Stimulated activated effector memory CD8-positive, alpha-beta T cell treated with anti-CD3 and anti-CD28 coated beads, Interleukin-12 subunit alpha, Interleukin-12 subunit beta, amount 100 ng/mL, for 72 hours (primary cell): Measurements from ENCODE around the gene CCDC8.
"Not testable (repeated sequence)": the region's sequence is repeated elsewhere in the genome, so short reads cannot be mapped to it uniquely, and the experiment has no call there.

Source experiments
- ATAC-seq: fragments of 150-1000 bp; cut with Tn5 transposase; 2 replicates; pipeline ENCODE4 v1.10.0; 2021
- DNase-seq, 2 donors: peaks; one replicate each; pipeline ENCODE4 v3.0.0; 2021 to 2022; ENCODE audit warnings: low spot score in 2 of 2
- H3K27ac Mint-ChIP-seq: one replicate; pipeline ENCODE4 v1.8.0; 2022; ENCODE audit warnings: mild to moderate bottlenecking, mixed read lengths
- H3K36me3 Mint-ChIP-seq: one replicate; pipeline ENCODE4 v1.8.0; 2022; ENCODE audit warnings: mild to moderate bottlenecking, mixed read lengths
- H3K4me1 Mint-ChIP-seq: one replicate; pipeline ENCODE4 v1.8.0; 2022; ENCODE audit warnings: mixed read lengths
- H3K4me3 Mint-ChIP-seq: one replicate; pipeline ENCODE4 v1.8.0; 2022; ENCODE audit warnings: mild to moderate bottlenecking, mixed read lengths
- H3K9me3 Mint-ChIP-seq: one replicate; pipeline ENCODE4 v1.8.0; 2022; ENCODE audit warnings: mixed read lengths

Gene CCDC8

DNA sequence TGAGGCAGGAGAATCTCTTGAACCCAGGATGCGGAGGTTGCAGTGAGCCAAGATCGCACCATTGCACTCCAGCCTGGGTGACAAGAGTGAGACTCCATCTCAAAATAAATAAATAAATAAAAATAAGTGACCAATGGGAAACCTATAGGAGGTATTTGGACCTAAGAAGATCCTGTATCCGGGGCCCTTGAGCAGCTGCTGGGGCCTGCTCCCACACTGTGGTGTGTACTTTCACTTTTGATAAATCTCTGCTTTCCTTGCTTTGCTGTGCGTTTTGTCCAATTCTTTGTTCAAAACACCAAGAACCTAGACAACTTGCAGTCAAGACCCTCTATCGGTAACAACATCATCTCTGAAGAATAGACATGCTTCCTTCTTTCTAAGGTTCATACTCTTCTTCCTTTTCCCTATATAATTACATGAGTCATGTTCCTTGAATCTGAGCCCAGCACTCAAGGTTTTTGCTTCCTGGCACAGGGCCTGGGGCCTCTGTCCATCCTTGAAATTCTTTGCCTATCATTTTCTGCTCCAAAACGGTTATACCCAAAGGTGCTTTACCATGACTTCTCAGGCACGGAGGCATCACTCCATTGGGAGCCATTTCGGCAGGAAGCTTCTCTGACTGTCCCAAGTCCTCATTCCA, 29.6 kb upstream of the CCDC8 start:
- Mint-ChIP-seq H3K4me1 (peaks cover 5% of the 10 kb centered on the region), H3K27ac (no peak overlapping the region), H3K4me3 (no peak overlapping the region), H3K36me3 (no peaks in the 10 kb centered on the region), H3K9me3 (no peaks in the 10 kb centered on the region)
- DNase-seq (no peak), ATAC-seq (no peak)

DNA sequence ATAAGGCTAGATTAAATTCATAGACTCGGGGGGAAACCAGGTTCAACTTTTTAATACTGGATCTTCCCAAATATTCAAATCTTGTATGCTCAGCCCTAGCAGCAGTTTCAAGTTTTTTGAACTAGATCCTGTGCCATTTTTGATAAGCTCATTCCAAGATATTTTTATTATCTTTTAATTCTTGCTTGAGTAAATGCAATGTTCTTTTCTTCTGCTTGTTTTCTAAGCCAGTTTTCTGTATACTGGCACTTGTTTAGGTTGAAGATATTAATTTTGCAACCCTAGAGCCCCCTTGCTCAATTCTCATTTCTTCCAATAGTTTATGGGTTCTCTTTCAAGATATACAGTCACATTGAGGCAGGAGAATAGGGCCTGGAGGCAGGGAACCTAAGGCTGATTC, 28.5 kb upstream of the CCDC8 start:
- no peak for ATAC-seq
- H3K4me1 Mint-ChIP-seq: peaks cover 5% of the 10 kb centered on the region
- no peak overlapping the region for H3K4me3 Mint-ChIP-seq
- no peaks in the 10 kb centered on the region for H3K9me3 Mint-ChIP-seq
- no peak for DNase-seq
- no peaks in the 10 kb centered on the region for H3K36me3 Mint-ChIP-seq
- no peak overlapping the region for H3K27ac Mint-ChIP-seq

DNA sequence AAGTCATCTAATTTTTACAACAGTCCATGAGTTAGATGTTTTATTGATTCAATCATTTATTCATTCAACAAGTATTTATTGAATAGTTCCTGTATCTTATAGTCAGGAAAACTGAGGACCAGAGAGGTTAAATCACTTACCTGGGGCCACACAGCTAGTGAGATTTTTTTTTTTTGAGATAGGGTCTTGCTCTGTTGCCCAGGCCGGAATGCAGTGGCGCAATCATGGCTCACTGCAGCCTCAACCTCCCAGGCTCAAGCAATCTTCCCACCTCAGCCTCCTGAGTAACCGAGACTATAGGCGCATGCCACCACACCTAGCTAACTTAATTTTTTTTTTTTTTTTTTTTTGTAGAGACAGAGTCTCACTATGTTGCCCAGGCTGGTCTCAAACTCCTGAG, 22.3 kb upstream of the CCDC8 start:
- H3K4me3 Mint-ChIP-seq, ATAC-seq, DNase-seq, H3K36me3 Mint-ChIP-seq, H3K27ac Mint-ChIP-seq, H3K4me1 Mint-ChIP-seq, H3K9me3 Mint-ChIP-seq: not testable (repeated sequence)

DNA sequence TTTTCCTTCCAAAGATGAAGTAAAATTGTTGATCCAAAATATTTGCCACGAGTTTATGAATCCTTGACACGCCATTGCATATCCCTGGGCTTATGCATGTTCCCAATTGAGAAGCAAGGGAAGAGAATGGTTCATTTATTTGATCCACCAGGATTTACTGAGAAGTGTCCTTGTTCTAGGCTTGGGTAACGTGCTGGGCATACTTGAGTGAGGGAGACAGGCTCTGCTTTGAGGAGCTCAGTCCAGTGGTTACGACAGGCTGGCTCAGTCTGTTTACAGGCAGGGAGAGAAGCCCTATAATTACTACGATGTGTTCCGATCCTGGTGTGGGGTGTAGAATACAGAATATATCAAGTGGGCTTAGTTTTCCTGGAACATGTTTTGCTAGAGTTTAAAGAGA, 21.6 kb upstream of the CCDC8 start:
- no peaks in the 10 kb centered on the region for H3K4me1 Mint-ChIP-seq
- DNase-seq: no peak
- no peaks in the 10 kb centered on the region for H3K9me3 Mint-ChIP-seq
- ATAC-seq: no peak
- H3K4me3 Mint-ChIP-seq: no peak overlapping the region
- H3K27ac Mint-ChIP-seq: no peak overlapping the region
- H3K36me3 Mint-ChIP-seq: no peaks in the 10 kb centered on the region

DNA sequence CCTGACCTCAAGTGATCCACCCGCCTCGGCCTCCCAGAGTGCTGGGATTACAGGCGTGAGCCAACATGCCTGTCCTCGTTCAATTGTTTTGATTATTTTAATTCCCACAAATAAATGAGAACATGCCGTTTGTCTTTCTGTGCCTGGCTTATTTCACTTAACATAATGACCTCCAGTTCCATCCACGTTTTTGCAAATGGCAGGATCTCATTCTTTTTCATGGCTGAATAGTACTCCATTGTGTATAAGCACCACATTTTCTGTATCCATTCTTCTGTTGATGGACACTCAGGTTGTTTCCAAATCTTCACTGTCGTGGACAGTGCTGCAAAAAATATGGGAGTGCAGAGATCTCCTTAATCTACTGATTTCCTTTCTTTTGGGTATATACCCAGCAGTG, 20.1 kb upstream of the CCDC8 start:
- H3K27ac Mint-ChIP-seq, H3K36me3 Mint-ChIP-seq, H3K4me3 Mint-ChIP-seq, DNase-seq, H3K4me1 Mint-ChIP-seq, H3K9me3 Mint-ChIP-seq, ATAC-seq: not testable (repeated sequence)

DNA sequence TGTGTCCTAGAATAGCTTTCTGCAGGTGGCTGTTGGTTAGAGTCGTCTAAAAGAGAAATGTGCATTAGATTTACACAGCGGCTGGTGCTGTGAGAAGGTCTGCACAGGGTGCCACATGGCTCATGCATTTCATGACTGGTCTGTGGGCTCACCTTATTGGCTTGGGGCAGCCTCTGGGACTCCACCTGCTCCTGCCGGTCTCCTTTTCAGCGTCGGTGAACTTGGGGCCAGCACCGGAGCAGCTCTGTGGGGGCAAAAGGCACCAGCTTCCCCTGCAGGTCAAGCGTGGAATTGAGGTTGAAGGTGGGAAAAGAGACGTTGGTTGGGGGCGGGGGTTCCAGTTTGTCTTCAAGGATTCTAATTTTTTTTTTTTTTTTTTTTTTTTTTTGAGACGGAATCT, 18.5 kb upstream of the CCDC8 start:
- Mint-ChIP-seq H3K9me3 (no peaks in the 10 kb centered on the region), H3K4me3 (no peak overlapping the region), H3K36me3 (peaks cover 11% of the 10 kb centered on the region), H3K27ac (no peak overlapping the region), H3K4me1 (peaks cover 25% of the 10 kb centered on the region)
- DNase-seq: no peak
- ATAC-seq: no peak

DNA sequence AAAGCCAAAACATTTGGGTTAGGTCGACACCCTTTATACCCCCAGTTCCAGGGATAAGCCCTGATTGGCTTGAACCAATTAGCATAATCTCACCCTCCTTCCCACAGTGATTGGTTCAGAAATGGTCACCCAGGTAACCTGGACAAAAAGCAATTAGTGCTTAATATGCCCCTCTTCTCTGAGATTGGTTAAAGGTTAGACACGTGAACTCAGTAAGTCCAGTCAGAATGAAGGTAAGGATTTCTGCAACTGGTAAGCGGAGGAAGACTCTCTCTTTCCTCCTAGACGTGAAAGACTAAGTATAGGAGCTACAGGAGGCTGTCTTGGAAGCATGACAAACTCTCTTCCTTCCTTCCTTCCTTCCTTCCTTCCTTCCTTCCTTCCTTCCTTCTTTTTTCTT, 16.6 kb upstream of the CCDC8 start:
- DNase-seq: no peak
- H3K9me3 Mint-ChIP-seq: no peaks in the 10 kb centered on the region
- H3K36me3 Mint-ChIP-seq: peaks cover 16% of the 10 kb centered on the region
- H3K4me1 Mint-ChIP-seq: peaks cover 33% of the 10 kb centered on the region
- H3K4me3 Mint-ChIP-seq: no peak overlapping the region
- no peak overlapping the region for H3K27ac Mint-ChIP-seq
- no peak for ATAC-seq

DNA sequence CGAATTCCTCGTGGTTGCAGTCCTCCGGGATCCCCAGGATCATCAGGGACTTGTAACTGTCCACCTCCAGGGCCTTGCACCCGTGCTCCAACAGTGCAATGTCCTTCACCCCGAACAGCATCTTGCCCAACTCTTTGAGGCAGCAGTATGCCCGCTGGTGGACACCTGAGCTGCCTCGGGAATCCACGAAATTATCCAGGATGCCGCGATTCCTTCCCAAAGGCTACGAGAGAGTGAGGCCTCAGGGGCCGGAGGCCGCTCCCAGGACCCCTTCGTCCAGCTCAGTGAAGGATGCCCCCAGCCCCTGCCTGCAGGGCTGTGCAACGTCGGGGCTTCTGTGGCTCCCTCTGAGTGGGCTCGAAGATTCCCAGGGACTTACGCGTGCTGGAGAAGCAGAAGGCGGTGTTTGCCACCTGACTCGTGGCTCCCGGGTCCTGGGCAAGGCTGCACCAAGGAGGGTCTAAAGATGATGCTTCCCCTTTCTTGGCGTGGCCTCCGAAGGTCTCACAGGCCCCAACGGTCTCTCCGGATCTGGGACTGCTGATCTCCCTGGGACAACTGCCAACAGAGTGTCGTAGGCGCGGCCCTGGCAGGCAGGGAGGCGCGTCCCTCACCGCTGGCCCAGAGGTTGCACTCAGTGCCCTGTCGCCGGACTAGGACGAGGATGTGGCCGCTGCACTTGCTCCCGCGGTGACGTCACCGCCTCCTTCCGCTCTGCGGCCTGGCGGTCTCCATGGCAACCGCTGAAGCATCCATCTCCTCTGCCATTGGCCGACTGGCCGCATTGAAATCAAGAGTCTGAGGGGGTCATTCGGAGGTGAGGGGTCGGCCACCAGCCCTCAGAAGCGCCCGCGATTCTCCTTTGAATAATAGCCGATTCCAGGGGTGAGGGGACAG, 15.1 kb upstream of the CCDC8 start, which contains the start of gene PNMA8C:
TSS of gene PNMA8C (minus strand) at position 698 of the 897 bp plus-strand sequence. CDS start at position 121, 577 bp downstream.
- peak within 1 kb of the TSS; percentile 71 for H3K4me3 Mint-ChIP-seq
- peak within 1 kb of the TSS; percentile 85 for H3K27ac Mint-ChIP-seq
- no peaks in the 10 kb centered on the region for H3K9me3 Mint-ChIP-seq
- H3K4me1 Mint-ChIP-seq: peaks cover 33% of the 10 kb centered on the region
- peak; percentile 69 for ATAC-seq
- DNase-seq: peak; percentile 28 to 69
- H3K36me3 Mint-ChIP-seq: peaks cover 16% of the 10 kb centered on the region

DNA sequence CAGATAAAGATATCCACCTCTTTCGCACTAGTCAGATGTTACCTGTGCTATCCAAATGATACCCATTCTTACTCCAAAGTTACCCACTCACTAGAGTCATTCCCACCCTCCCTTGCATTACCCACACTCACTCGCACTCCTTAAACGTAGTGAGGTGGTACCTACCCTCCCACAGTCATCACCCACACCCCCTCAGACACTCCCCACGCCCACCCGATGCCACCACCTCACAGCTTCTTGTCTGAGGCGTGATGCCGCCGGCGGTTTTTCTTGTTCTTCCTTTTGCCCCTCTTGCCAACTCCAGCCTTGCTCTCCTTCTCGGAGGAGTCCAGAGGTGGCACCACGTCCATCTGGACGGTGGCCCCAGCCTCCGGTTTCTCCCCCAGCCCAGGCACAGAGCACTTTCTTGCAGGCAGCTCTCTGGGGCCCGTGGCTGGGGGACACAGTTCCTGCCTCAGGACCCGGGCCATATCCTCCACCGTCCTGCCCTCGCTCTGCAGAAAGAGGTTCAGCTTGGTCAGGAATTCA, 14.2 kb upstream of the CCDC8 start:
- Mint-ChIP-seq H3K27ac (no peak overlapping the region), H3K4me3 (no peak overlapping the region), H3K4me1 (peaks cover 33% of the 10 kb centered on the region), H3K9me3 (no peaks in the 10 kb centered on the region), H3K36me3 (peaks cover 16% of the 10 kb centered on the region)
- DNase-seq (no peak), ATAC-seq (no peak)

DNA sequence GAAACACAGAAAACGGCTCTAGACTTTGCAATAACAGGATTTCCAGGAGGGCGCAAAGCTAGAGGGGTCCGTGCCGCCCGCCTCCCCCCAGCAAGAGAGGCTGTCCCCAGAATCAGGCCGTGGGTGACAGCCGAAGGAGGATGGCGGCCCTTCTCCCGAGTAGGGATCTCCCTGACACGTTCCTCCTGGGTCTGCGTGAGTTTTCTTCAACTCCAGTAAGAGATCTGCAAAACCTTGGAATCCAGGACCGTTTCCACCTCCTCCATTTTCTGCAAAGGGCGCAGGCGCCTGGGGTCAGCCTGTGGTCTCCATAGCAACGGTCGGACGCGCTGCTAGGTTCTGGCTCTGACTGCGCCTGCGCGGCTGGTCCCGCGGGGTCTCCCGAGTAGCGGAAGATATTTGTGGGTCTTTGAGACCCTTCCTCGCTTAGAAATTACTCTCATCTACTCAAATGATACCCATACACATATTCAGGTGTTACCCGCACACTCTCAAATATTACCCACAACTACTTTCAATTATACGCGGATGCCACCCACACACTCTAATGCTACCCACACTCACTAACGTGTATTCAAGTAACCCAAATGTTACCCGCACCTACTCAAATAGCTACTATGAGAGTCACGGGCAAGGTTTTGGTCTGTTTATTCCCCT, 13.3 kb upstream of the CCDC8 start:
- Mint-ChIP-seq H3K4me1 (peaks cover 33% of the 10 kb centered on the region), H3K4me3 (peak overlapping the region; percentile 37), H3K27ac (no peak overlapping the region), H3K9me3 (no peaks in the 10 kb centered on the region), H3K36me3 (peaks cover 16% of the 10 kb centered on the region)
- DNase-seq: peak in 1 of 2 donors; percentile 58
- ATAC-seq: peak; percentile 84

DNA sequence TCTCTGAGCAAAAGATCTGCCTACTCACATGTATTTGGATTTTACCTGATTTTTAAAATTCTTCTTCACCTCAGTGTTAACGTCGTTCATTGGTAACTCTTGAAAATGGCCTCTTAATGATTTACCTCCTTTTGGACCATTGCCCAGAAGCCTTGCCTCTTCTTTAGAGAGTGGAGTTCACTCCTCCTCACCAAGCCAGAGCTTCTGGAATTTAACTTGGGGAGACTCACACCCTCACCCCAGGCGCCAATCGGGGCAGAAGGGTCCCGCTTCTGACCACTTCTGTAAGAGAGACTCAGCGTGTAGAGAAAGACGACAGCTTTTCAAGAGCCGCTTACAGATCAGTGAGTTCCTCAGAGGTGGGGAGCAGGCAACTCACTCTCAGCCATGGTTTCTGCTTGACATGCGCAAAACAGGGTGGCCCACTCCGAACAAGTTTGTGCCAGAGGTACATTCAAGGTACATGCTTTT, 12.7 kb upstream of the CCDC8 start:
- Mint-ChIP-seq H3K4me3 (peak overlapping the region; percentile 37), H3K9me3 (no peaks in the 10 kb centered on the region), H3K4me1 (peaks cover 33% of the 10 kb centered on the region), H3K27ac (no peak overlapping the region), H3K36me3 (peaks cover 16% of the 10 kb centered on the region)
- no peak for ATAC-seq
- DNase-seq: no peak

DNA sequence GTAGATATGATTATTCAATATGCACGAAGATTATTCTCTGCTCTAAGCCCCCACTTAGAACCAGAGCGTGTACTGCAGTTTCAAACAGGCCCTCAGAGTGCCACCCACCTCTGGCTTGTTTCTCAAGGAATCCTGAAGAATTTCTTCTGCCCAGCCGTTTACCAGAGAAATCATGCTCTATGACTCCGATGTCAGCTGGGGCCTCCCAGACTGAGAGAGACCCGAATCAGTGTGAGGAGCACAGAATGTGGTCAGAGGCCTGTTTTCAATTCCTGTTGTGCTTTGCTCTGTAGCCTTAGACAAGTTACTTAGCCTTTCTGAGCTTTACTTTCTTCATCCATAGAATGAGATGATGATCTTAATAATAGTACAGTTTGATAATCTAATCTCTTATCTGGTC, 9.8 kb upstream of the CCDC8 start:
- Mint-ChIP-seq H3K36me3 (peaks cover 11% of the 10 kb centered on the region), H3K9me3 (no peaks in the 10 kb centered on the region), H3K4me3 (no peak overlapping the region), H3K27ac (no peak overlapping the region), H3K4me1 (peaks cover 22% of the 10 kb centered on the region)
- ATAC-seq (no peak), DNase-seq (no peak)

DNA sequence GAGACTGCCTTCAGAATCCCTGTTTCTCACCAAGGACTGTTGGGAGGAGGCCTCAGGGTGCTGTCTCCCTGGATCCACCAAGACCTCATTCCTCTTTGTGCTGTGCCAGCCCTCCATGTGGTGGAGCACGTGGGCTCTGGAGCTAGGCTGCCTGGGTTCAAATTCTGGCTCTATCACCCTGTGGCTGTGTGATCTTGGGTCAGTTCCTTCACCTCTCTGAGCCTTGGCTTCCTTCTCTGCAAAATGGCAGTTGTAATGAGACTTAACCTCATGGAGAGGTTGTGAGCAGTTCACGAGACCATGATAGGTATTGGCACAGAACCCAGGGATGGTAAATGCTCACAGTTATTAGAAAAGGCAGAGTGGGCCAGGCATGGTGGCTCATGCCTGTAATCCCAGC, 9.0 kb upstream of the CCDC8 start:
- Mint-ChIP-seq H3K27ac (no peak overlapping the region), H3K36me3 (peaks cover 6% of the 10 kb centered on the region), H3K4me3 (no peak overlapping the region), H3K4me1 (peaks cover 13% of the 10 kb centered on the region), H3K9me3 (no peaks in the 10 kb centered on the region)
- ATAC-seq: no peak
- no peak for DNase-seq

DNA sequence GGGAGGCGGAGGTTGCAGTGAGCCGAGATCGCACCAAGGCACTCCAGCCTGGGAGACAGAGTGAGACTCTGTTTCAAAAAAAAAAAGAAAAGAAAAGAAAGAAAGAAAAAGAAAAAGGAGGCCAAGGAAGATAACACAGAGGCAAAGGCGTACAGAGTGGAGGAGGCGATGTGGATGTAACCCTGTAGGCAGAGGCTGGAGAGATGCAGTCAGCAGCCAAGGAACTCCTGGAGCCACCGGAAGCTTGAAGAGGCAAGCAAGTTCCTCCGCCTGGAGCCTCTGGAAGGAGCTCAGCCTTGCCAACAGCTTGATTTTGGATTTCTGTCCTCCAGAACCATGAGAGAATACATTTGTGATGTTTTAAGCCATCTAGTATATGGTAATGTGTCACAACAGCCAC, 6.7 kb upstream of the CCDC8 start:
- ATAC-seq (no peak), DNase-seq (no peak)
- H3K36me3 Mint-ChIP-seq: no peaks in the 10 kb centered on the region
- H3K4me1 Mint-ChIP-seq: no peaks in the 10 kb centered on the region
- no peaks in the 10 kb centered on the region for H3K9me3 Mint-ChIP-seq
- no peak overlapping the region for H3K4me3 Mint-ChIP-seq
- H3K27ac Mint-ChIP-seq: no peak overlapping the region
